ENCODE results near the gene BCL3. TPM values are rescaled to one million over a fixed set of nuclear protein-coding genes. Genes with fewer than 3 reads are reported as not detected.

BCL3 gene
- total and polyA plus RNA-seq, 2 experiments from 2014 or later, result 1.4 to 4.1 TPM

- Mint-ChIP-seq H3K27ac (peak overlapping the region; percentile 93), H3K36me3 (ENCODE audit: low read depth) (peaks cover 19% of the 10 kb centered on the region), H3K27me3 (ENCODE audit: insufficient read depth, low read depth, poor library complexity) (peaks cover 16% of the 10 kb centered on the region), H3K4me3 (peak overlapping the region; percentile 52), H3K9me3 (peaks cover 21% of the 10 kb centered on the region), H3K4me1 (peaks cover 8% of the 10 kb centered on the region)
- ATAC-seq, result peak; percentile 85
- no peaks in the 10 kb centered on the region; the same call in 1 of the 2 replicates for H3K36me3 ChIP-seq (ENCODE audit: insufficient read depth)
- no peaks in the 10 kb centered on the region for H4K20me1 ChIP-seq (replicated peaks; ENCODE audit: insufficient read depth)
- peaks cover 15% of the 10 kb centered on the region for H3K4me1 ChIP-seq (ENCODE audit: insufficient read depth)
- H2AFZ ChIP-seq, result peak overlapping the region; percentile 66; the same call in 1 of the 2 replicates
- no peaks in the 10 kb centered on the region for H3K79me2 ChIP-seq (replicated peaks; ENCODE audit: insufficient read depth)
- no peaks in the 10 kb centered on the region for H3K9me2 ChIP-seq (ENCODE audit: insufficient read depth)
- no peaks in the 10 kb centered on the region for H3F3A ChIP-seq (replicated peaks; ENCODE audit: low read depth)
- H3K27ac ChIP-seq (ENCODE audit: low read depth), result peak overlapping the region; percentile 93
- TF ChIP-seq, protein P1, sequence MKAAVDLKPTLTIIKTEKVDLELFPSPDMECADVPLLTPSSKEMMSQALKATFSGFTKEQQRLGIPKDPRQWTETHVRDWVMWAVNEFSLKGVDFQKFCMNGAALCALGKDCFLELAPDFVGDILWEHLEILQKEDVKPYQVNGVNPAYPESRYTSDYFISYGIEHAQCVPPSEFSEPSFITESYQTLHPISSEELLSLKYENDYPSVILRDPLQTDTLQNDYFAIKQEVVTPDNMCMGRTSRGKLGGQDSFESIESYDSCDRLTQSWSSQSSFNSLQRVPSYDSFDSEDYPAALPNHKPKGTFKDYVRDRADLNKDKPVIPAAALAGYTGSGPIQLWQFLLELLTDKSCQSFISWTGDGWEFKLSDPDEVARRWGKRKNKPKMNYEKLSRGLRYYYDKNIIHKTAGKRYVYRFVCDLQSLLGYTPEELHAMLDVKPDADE (IDR thresholded peaks at IDR 0.05), result no peak
- no peak for TF ChIP-seq EZH2phosphoT487 (IDR thresholded peaks at IDR 0.05; ENCODE audit: unreplicated experiment)
- TF ChIP-seq EZH2 (IDR thresholded peaks at IDR 0.05; ENCODE audit: low read depth, unreplicated experiment), result no peak
- TF ChIP-seq, protein P2, sequence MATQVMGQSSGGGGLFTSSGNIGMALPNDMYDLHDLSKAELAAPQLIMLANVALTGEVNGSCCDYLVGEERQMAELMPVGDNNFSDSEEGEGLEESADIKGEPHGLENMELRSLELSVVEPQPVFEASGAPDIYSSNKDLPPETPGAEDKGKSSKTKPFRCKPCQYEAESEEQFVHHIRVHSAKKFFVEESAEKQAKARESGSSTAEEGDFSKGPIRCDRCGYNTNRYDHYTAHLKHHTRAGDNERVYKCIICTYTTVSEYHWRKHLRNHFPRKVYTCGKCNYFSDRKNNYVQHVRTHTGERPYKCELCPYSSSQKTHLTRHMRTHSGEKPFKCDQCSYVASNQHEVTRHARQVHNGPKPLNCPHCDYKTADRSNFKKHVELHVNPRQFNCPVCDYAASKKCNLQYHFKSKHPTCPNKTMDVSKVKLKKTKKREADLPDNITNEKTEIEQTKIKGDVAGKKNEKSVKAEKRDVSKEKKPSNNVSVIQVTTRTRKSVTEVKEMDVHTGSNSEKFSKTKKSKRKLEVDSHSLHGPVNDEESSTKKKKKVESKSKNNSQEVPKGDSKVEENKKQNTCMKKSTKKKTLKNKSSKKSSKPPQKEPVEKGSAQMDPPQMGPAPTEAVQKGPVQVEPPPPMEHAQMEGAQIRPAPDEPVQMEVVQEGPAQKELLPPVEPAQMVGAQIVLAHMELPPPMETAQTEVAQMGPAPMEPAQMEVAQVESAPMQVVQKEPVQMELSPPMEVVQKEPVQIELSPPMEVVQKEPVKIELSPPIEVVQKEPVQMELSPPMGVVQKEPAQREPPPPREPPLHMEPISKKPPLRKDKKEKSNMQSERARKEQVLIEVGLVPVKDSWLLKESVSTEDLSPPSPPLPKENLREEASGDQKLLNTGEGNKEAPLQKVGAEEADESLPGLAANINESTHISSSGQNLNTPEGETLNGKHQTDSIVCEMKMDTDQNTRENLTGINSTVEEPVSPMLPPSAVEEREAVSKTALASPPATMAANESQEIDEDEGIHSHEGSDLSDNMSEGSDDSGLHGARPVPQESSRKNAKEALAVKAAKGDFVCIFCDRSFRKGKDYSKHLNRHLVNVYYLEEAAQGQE (IDR thresholded peaks at IDR 0.05; ENCODE audit: unreplicated experiment), result no peak
- no peak for TF ChIP-seq POLR2AphosphoS5 (IDR thresholded peaks at IDR 0.05; ENCODE audit: low read depth)
- no peak for TF ChIP-seq CTCF (conservative IDR thresholded peaks at IDR 0.05; ENCODE audit: low read depth in 2 of 2)
- no peak for TF ChIP-seq NANOG (IDR thresholded peaks at IDR 0.05; ENCODE audit: borderline replicate concordance)
- TF ChIP-seq STAT1 (IDR thresholded peaks at IDR 0.05; ENCODE audit: unreplicated experiment), result no peak
- TF ChIP-seq JUNB (IDR thresholded peaks at IDR 0.05; ENCODE audit: unreplicated experiment), result no peak
- no peak for TF ChIP-seq ZNF462 (CRISPR knock-in tag; IDR thresholded peaks at IDR 0.05)
- no peak for TF ChIP-seq CREB1 (CRISPR knock-in tag; IDR thresholded peaks at IDR 0.05; ENCODE audit: low read depth)
- TF ChIP-seq ZNF331 (CRISPR knock-in tag; IDR thresholded peaks at IDR 0.05; ENCODE audit: low read depth), result no peak
- TF ChIP-seq ZNF114 (CRISPR knock-in tag; IDR thresholded peaks at IDR 0.05), result no peak
- peak overlapping the region; percentile 43 for H3K4me3 ChIP-seq
- no peaks in the 10 kb centered on the region for H3K27me3 ChIP-seq (ENCODE audit: insufficient read depth)
- H3K4me2 ChIP-seq, result peak overlapping the region; percentile 66
- DNase-seq (ENCODE audit: low spot score), result peak; percentile 95
Observed at GRCh38 chr19:44718441-44719261, 29.9 kb upstream of the BCL3 start.

All from GM23338 (cell line).